Smooth muscle cell (in vitro differentiated cells): Measurements from ENCODE around the gene ST6GALNAC5. TPM values are rescaled to one million over a fixed set of nuclear protein-coding genes. Genes with fewer than 3 reads are reported as not detected.

ENCODE experiments used
- DNase-seq: peaks from one replicate; lab custom pipeline; 2025; ENCODE audit not compliant: unreplicated experiment; lab: John Stamatoyannopoulos, UW
- H2AFZ ChIP-seq: fragments of 200-600 bp; sonication (generic); 2 replicates; pipeline ENCODE4 v1.6.0; 2016; ENCODE audit warnings: antibody characterized with exemption, low read depth, mild to moderate bottlenecking
- H3F3A ChIP-seq: fragments of 200-600 bp; sonication (generic); 2 replicates; pipeline ENCODE4 v1.6.0; 2017; ENCODE audit warnings: antibody characterized with exemption, low read depth
- H3K27ac ChIP-seq: fragments of 200-600 bp; sonication (generic); 2 replicates; pipeline ENCODE4 v1.5.1; 2016; ENCODE audit warnings: low read depth, mild to moderate bottlenecking
- H3K27me3 ChIP-seq: fragments of 200-600 bp; sonication (generic); 2 replicates; pipeline ENCODE4 v1.6.1; 2016; ENCODE audit warnings: low read depth, mild to moderate bottlenecking
- H3K36me3 ChIP-seq: fragments of 200-600 bp; sonication (generic); 2 replicates; pipeline ENCODE4 v1.5.1; 2016; ENCODE audit warnings: low read depth
- H3K4me1 ChIP-seq: fragments of 200-600 bp; sonication (generic); 2 replicates; pipeline ENCODE4 v1.5.1; 2016; ENCODE audit warnings: low read depth
- H3K4me2 ChIP-seq: fragments of 200-600 bp; sonication (generic); 2 replicates; pipeline ENCODE4 v1.6.0; 2016; ENCODE audit warnings: mild to moderate bottlenecking
- H3K4me3 ChIP-seq: fragments of 200-600 bp; sonication (generic); 2 replicates; pipeline ENCODE4 v1.5.1; 2016; ENCODE audit warnings: mild to moderate bottlenecking
- H3K79me2 ChIP-seq: fragments of 200-600 bp; sonication (generic); 2 replicates; pipeline ENCODE4 v1.6.0; 2016; ENCODE audit warnings: low read depth, mild to moderate bottlenecking
- H3K9ac ChIP-seq: fragments of 200-600 bp; sonication (generic); 2 replicates; pipeline ENCODE4 v1.6.0; 2016; ENCODE audit warnings: low read depth
- H3K9me3 ChIP-seq: fragments of 200-600 bp; sonication (generic); replicated peaks from 2 replicates; pipeline ENCODE4 v1.5.1; 2016; ENCODE audit warnings: low read depth
- H4K20me1 ChIP-seq: fragments of 200-600 bp; sonication (generic); 2 replicates; pipeline ENCODE4 v1.6.0; 2016; ENCODE audit warnings: low read depth
- CTCF ChIP-seq: fragments of 200-600 bp; sonication (generic); IDR thresholded peaks from 2 replicates; pipeline ENCODE4 v1.5.1; 2017; ENCODE audit warnings: borderline replicate concordance, mild to moderate bottlenecking, antibody characterized with exemption; ENCODE audit not compliant: insufficient read depth, poor library complexity, severe bottlenecking
- WGBS: methylation state at CpG from one replicate; pipeline ENCODE4 v1.1.7; 2016; ENCODE audit warnings: low lambda C conversion rate; 5-methylcytosine and 5-hydroxymethylcytosine counted together
- polyA plus RNA-seq: library from polyadenylated mRNA; unstranded; fragments of >200 nt; fragmentation: Nextera tagmentation; extraction: Ambion mirVana; gene quantifications from 2 replicates; pipeline ENCODE4 v1.2.1, GENCODE V29; 2016
- total RNA-seq: library from RNA; depleted of rRNA; stranded (reverse); fragments of >200 nt; gene quantifications from 2 replicates; pipeline ENCODE4 v1.2.3, GENCODE V29; 2014

Gene ST6GALNAC5
- total and polyA plus RNA-seq, 2 experiments from 2014 or later = 24.9 to 38.8 TPM

- H3K4me3 ChIP-seq = no peak overlapping the region
- no peak overlapping the region for H2AFZ ChIP-seq
- no peak for DNase-seq
- no peak overlapping the region for H3K9ac ChIP-seq
- H3K4me1 ChIP-seq = peaks cover 4% of the 10 kb centered on the region
- no peak overlapping the region for H3K27ac ChIP-seq
- H3K79me2 ChIP-seq = no peaks in the 10 kb centered on the region
- no peak overlapping the region for H3K4me2 ChIP-seq
- WGBS = 73% methylated on average over 1 of the region's 1 CpG
- H3K36me3 ChIP-seq = no peaks in the 10 kb centered on the region
- no peaks in the 10 kb centered on the region for H3K9me3 ChIP-seq
- TF ChIP-seq CTCF = no peak
- no peaks in the 10 kb centered on the region for H4K20me1 ChIP-seq
- H3K27me3 ChIP-seq = no peaks in the 10 kb centered on the region
- H3F3A ChIP-seq = no peaks in the 10 kb centered on the region
Measured at GRCh38 chr1:77095236-77095635, 228.0 kb downstream of the ST6GALNAC5 start.

- H3F3A ChIP-seq = no peaks in the 10 kb centered on the region
- H3K27me3 ChIP-seq = no peaks in the 10 kb centered on the region
- peaks cover 3% of the 10 kb centered on the region for H3K4me1 ChIP-seq
- H3K9me3 ChIP-seq = no peaks in the 10 kb centered on the region
- no peak overlapping the region for H3K27ac ChIP-seq
- no peaks in the 10 kb centered on the region for H3K36me3 ChIP-seq
- H2AFZ ChIP-seq = no peak overlapping the region
- TF ChIP-seq CTCF = no peak
- H3K4me2 ChIP-seq = no peak overlapping the region
- no peaks in the 10 kb centered on the region for H3K79me2 ChIP-seq
- no peaks in the 10 kb centered on the region for H4K20me1 ChIP-seq
- no peak for DNase-seq
- 91% methylated on average over 9 of the region's 9 CpGs for WGBS
- no peak overlapping the region for H3K9ac ChIP-seq
- no peak overlapping the region for H3K4me3 ChIP-seq
Measured at GRCh38 chr1:77096496-77097255, 229.4 kb downstream of the ST6GALNAC5 start.

GRCh38 chr1:77100875-77101274 is 233.6 kb downstream of the ST6GALNAC5 start:
- no peaks in the 10 kb centered on the region for H3K4me1 ChIP-seq
- no peaks in the 10 kb centered on the region for H3K79me2 ChIP-seq
- H3K4me2 ChIP-seq = no peak overlapping the region
- H3K9me3 ChIP-seq = no peaks in the 10 kb centered on the region
- H3K4me3 ChIP-seq = no peak overlapping the region
- WGBS = 81% methylated on average over 1 of the region's 1 CpG
- H3F3A ChIP-seq = no peaks in the 10 kb centered on the region
- H3K27ac ChIP-seq = no peak overlapping the region
- H3K36me3 ChIP-seq = no peaks in the 10 kb centered on the region
- no peak overlapping the region for H2AFZ ChIP-seq
- H3K9ac ChIP-seq = no peak overlapping the region
- H3K27me3 ChIP-seq = no peaks in the 10 kb centered on the region
- no peak for DNase-seq
- no peaks in the 10 kb centered on the region for H4K20me1 ChIP-seq
- no peak for TF ChIP-seq CTCF

GRCh38 chr1:77103486-77103885 is 236.2 kb downstream of the ST6GALNAC5 start:
- H3K27ac ChIP-seq = no peak overlapping the region
- no peak overlapping the region for H3K4me2 ChIP-seq
- H3K4me1 ChIP-seq = no peaks in the 10 kb centered on the region
- H2AFZ ChIP-seq = no peak overlapping the region
- H3F3A ChIP-seq = no peaks in the 10 kb centered on the region
- H3K27me3 ChIP-seq = no peaks in the 10 kb centered on the region
- no peaks in the 10 kb centered on the region for H4K20me1 ChIP-seq
- no peaks in the 10 kb centered on the region for H3K79me2 ChIP-seq
- H3K36me3 ChIP-seq = no peaks in the 10 kb centered on the region
- H3K9ac ChIP-seq = no peak overlapping the region
- WGBS = 80% methylated on average over 4 of the region's 4 CpGs
- no peak for TF ChIP-seq CTCF
- H3K9me3 ChIP-seq = no peaks in the 10 kb centered on the region
- no peak overlapping the region for H3K4me3 ChIP-seq
- DNase-seq = no peak
